Vagina (tissue), 2 donors: ENCODE results near the gene FAAP20. TPM values are rescaled to one million over a fixed set of nuclear protein-coding genes. Genes with fewer than 3 reads are reported as not detected.

Experiments
- DNase-seq, 2 donors: peaks; one replicate each; pipeline ENCODE4 v3.0.0-alpha.2; 2017; ENCODE audit errors: extremely low spot score in 2 of 2
- H3K27ac ChIP-seq: fragments of 200-600 bp; sonication (generic); one replicate; pipeline ENCODE4 v1.5.1; 2019
- H3K27me3 ChIP-seq: fragments of 200-600 bp; sonication (generic); one replicate; pipeline ENCODE4 v1.5.1; 2019
- H3K36me3 ChIP-seq, 2 donors: fragments of 200-600 bp; sonication (generic); one replicate each; pipeline ENCODE4 v1.5.1; 2017 to 2019
- H3K4me1 ChIP-seq: fragments of 200-600 bp; sonication (generic); one replicate; pipeline ENCODE4 v1.5.1; 2019
- H3K4me3 ChIP-seq, 2 donors: fragments of 200-600 bp; sonication (generic); 1 replicate in 1 of 2; 2 replicates in 1 of 2; pipeline ENCODE4 v1.5.1; 2016 to 2019
- H3K9me3 ChIP-seq: fragments of 200-600 bp; sonication (generic); one replicate; pipeline ENCODE4 v1.5.1; 2019
- POLR2A ChIP-seq, 2 donors: fragments of 450-650 bp; IDR thresholded peaks; one replicate each; pipeline ENCODE4 v1.6.1; 2017; ENCODE audit warnings: antibody characterized with exemption in 2 of 2, mild to moderate bottlenecking in 2 of 2, moderate library complexity in 2 of 2
- POLR2AphosphoS5 ChIP-seq, 2 donors: sonication (generic); formaldehyde crosslinking; IDR thresholded peaks; one replicate each; pipeline ENCODE4 v1.9.0; 2017; ENCODE audit warnings: antibody characterized with exemption in 2 of 2, mild to moderate bottlenecking in 2 of 2, low read depth in 1 of 2; ENCODE audit not compliant: insufficient read depth in 1 of 2
- intact Hi-C: fragments of 100-400 bp; cut with DNase I; formaldehyde crosslinking; loops from one replicate; pipeline ENCODE4 v1.15.1; 2023
- total RNA-seq: library from RNA; depleted of rRNA; stranded (reverse); fragments of >200 nt; gene quantifications from one replicate; pipeline ENCODE4 v1.2.3, GENCODE V29; 2016
- TF ChIP-seq, protein P1 (sequence below), 3 experiments: fragments of 450-650 bp in 2 of 3; fragments of 200-600 bp in 1 of 3; sonication (generic) in 1 of 3; IDR thresholded peaks; one replicate each; pipeline ENCODE4 v1.5.1; 2017 to 2019; ENCODE audit warnings: antibody characterized with exemption in 3 of 3, mild to moderate bottlenecking in 2 of 3, moderate library complexity in 2 of 3

FAAP20 gene
- total RNA-seq, 1 donor from 2014 or later = 92.3 TPM

GRCh38 chr1:2177946-2178538, 16.5 kb downstream of the FAAP20 start:
- Histone ChIP-seq H3K27me3 (no peaks in the 10 kb centered on the region), H3K27ac (no peak overlapping the region), H3K4me3 (no peak overlapping the region), H3K4me1 (peaks cover 13% of the 10 kb centered on the region), H3K36me3 (no peaks in the 10 kb centered on the region), H3K9me3 (no peaks in the 10 kb centered on the region)
- no peak for TF ChIP-seq POLR2A (IDR thresholded peaks at IDR 0.05)
- TF ChIP-seq, protein P1, sequence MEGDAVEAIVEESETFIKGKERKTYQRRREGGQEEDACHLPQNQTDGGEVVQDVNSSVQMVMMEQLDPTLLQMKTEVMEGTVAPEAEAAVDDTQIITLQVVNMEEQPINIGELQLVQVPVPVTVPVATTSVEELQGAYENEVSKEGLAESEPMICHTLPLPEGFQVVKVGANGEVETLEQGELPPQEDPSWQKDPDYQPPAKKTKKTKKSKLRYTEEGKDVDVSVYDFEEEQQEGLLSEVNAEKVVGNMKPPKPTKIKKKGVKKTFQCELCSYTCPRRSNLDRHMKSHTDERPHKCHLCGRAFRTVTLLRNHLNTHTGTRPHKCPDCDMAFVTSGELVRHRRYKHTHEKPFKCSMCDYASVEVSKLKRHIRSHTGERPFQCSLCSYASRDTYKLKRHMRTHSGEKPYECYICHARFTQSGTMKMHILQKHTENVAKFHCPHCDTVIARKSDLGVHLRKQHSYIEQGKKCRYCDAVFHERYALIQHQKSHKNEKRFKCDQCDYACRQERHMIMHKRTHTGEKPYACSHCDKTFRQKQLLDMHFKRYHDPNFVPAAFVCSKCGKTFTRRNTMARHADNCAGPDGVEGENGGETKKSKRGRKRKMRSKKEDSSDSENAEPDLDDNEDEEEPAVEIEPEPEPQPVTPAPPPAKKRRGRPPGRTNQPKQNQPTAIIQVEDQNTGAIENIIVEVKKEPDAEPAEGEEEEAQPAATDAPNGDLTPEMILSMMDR (IDR thresholded peaks at IDR 0.05) = no peak
- no peak for TF ChIP-seq POLR2AphosphoS5 (IDR thresholded peaks at IDR 0.05; ENCODE audit: insufficient read depth in 1 of 2, low read depth in 1 of 2)
- intact Hi-C loops = no loop called here
- no peak for DNase-seq

DNA sequence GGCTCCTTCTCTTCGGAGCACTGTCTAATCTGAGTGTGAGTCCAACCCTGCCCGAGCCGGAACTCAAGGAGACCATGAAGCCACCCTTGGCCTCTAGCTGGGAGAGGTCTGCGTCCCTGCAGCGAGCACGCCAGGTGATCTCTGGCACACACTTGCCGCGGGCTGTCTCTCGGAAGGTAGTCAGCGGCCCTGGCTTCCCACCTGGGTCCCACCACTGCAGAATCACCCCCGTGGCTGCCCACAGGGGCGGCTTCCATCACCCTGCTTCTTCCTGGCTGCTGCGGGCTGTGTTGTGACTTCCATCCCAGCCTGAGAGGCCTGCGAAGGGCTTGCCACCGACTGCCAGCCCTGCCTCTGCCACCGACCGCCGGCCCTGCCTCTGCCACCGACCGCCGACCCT, 17.0 kb downstream of the FAAP20 start:
- intact Hi-C loops = no loop called here
- no peaks in the 10 kb centered on the region for H3K9me3 ChIP-seq
- peaks cover 13% of the 10 kb centered on the region for H3K4me1 ChIP-seq
- no peak overlapping the region for H3K27ac ChIP-seq
- TF ChIP-seq POLR2AphosphoS5 (IDR thresholded peaks at IDR 0.05; ENCODE audit: insufficient read depth in 1 of 2, low read depth in 1 of 2) (no peak), POLR2A (IDR thresholded peaks at IDR 0.05) (no peak)
- TF ChIP-seq, protein P1 (IDR thresholded peaks at IDR 0.05) = no peak
- no peak overlapping the region for H3K4me3 ChIP-seq
- DNase-seq = no peak
- H3K27me3 ChIP-seq = no peaks in the 10 kb centered on the region
- no peaks in the 10 kb centered on the region for H3K36me3 ChIP-seq

DNA sequence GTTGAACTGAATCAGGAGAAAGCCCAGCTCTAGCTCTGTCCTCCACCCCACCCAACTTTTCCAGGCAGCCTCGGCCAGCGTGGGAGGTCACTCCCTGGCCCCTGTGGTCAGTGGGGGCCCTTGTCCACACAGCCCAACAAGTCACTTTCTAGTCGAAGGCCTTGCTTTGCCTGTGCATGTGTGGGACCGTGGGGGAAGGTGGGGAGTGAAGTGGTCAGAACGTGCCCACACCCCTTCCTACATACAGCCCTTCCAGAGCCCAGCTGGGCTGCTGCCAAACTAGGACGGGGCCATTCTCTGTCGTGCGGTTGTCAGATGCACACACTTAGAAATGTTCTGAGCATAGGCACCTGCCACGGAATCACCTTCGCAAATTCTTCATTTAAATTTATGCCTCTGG, 18.0 kb downstream of the FAAP20 start:
- H3K9me3 ChIP-seq = no peaks in the 10 kb centered on the region
- no peak for TF ChIP-seq POLR2A (IDR thresholded peaks at IDR 0.05)
- TF ChIP-seq POLR2AphosphoS5 (IDR thresholded peaks at IDR 0.05; ENCODE audit: insufficient read depth in 1 of 2, low read depth in 1 of 2) = no peak
- TF ChIP-seq, protein P1 (IDR thresholded peaks at IDR 0.05) = no peak
- H3K27ac ChIP-seq = no peak overlapping the region
- no peaks in the 10 kb centered on the region for H3K27me3 ChIP-seq
- no peak overlapping the region for H3K4me3 ChIP-seq
- no peak for DNase-seq
- H3K36me3 ChIP-seq = no peaks in the 10 kb centered on the region
- intact Hi-C loops = no loop called here
- H3K4me1 ChIP-seq = peaks cover 13% of the 10 kb centered on the region

DNA sequence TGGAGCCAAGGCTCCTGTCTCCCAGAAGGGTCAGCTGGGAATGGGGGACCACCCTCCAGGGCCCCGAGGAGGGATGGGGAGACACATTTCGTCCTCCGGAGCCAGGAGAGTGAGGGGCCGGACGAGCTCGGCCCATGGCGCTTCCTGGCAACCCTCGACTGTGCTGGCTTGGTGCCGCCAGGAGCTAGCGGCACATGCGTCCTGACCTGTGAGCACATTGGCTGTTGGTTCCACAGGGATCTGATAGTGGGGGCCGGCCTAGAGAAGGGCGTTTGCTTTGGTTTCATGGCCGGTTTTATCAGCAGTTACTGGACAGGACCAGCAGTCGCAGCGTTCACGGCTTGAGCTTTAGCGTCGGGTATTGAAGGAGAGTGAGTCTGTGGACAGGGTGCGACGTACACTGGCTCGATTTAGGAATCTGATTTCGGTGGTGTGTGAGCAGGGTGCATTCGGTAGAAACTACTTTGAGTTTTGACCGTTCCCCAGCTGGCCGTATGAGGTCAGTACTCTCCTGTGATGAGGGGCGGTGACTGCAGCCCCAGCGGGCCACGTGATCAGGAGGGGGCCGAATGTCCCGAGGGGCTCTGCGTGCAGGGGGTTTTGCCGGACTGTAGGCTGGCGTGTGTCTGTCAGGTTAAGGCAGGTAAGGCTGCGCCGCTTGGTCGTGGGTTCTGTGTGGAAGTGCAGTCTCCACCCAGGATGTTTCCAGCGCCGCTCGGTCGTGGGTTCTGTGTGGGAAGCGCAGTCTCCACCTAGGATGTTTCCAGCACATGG, 18.7 kb downstream of the FAAP20 start:
- peak overlapping the region; percentile 10 to 25 for H3K4me3 ChIP-seq
- H3K36me3 ChIP-seq = no peaks in the 10 kb centered on the region
- no peaks in the 10 kb centered on the region for H3K27me3 ChIP-seq
- TF ChIP-seq POLR2AphosphoS5 (IDR thresholded peaks at IDR 0.05; ENCODE audit: insufficient read depth in 1 of 2, low read depth in 1 of 2) = peak in 1 of 2 donors; percentile 33
- TF ChIP-seq, protein P1 (IDR thresholded peaks at IDR 0.05) = no peak
- TF ChIP-seq POLR2A (IDR thresholded peaks at IDR 0.05) = no peak
- H3K4me1 ChIP-seq = peaks cover 13% of the 10 kb centered on the region
- intact Hi-C loops = no loop called here
- no peaks in the 10 kb centered on the region for H3K9me3 ChIP-seq
- DNase-seq = no peak
- H3K27ac ChIP-seq = no peak overlapping the region

- peak overlapping the region; percentile 45 for H3K27ac ChIP-seq
- H3K27me3 ChIP-seq = no peaks in the 10 kb centered on the region
- H3K4me1 ChIP-seq = peaks cover 13% of the 10 kb centered on the region
- H3K4me3 ChIP-seq = peak overlapping the region; percentile 40 to 55
- H3K36me3 ChIP-seq = no peaks in the 10 kb centered on the region
- DNase-seq = no peak
- TF ChIP-seq POLR2A (IDR thresholded peaks at IDR 0.05) = no peak
- no peak for TF ChIP-seq POLR2AphosphoS5 (IDR thresholded peaks at IDR 0.05; ENCODE audit: insufficient read depth in 1 of 2, low read depth in 1 of 2)
- TF ChIP-seq, protein P1 (IDR thresholded peaks at IDR 0.05) = no peak
- intact Hi-C loops = no loop called here
- H3K9me3 ChIP-seq = no peaks in the 10 kb centered on the region
These were observed 19.5 kb downstream of the FAAP20 start for GRCh38 chr1:2175055-2175414.
